ENCODE measurements around the gene RNASEH1. TPM values are rescaled to one million over a fixed set of nuclear protein-coding genes. Genes with fewer than 3 reads are reported as not detected.

The RNASEH1 gene
- total RNA-seq, 4 donors from 2014 or later, result 17.9 to 26.3 (median 23.8) TPM

DNA sequence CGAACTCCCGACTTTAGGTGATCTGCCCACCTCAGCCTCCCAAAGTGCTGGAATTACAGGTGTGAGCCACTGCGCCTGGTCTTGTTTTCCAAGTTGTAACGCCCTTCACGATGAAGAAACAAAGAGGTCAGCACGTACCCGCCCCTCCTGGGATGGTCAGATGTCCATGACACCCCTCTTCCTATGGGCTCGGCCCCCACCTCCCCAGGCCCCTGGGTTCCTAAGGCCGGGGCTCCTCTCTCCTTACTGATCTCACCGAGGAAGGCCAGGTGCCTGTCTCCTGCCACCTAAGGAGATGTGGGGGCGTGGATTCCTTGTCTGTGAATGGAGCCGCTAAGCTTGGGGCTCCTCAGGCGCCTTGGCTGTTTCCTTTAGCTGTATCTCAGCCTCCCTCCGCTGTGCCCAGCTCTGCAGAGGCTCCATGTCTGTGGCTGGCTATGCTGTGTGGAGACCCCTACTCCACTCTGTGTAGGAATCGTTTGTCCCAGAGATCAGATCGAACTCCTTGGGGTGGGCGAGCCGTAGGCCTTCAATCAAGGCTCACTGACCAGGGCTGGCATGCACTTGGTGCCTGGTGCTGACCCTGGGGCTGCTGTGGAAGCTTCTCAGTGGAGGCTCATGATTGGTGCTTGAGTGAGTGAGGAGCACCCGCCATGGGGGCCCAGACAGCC is 45.5 kb upstream of the RNASEH1 start:
- DNase-seq (ENCODE audit: low spot score) (no peak), ATAC-seq (ENCODE audit: low FRiP score) (no peak)
- TF ChIP-seq, protein P1, sequence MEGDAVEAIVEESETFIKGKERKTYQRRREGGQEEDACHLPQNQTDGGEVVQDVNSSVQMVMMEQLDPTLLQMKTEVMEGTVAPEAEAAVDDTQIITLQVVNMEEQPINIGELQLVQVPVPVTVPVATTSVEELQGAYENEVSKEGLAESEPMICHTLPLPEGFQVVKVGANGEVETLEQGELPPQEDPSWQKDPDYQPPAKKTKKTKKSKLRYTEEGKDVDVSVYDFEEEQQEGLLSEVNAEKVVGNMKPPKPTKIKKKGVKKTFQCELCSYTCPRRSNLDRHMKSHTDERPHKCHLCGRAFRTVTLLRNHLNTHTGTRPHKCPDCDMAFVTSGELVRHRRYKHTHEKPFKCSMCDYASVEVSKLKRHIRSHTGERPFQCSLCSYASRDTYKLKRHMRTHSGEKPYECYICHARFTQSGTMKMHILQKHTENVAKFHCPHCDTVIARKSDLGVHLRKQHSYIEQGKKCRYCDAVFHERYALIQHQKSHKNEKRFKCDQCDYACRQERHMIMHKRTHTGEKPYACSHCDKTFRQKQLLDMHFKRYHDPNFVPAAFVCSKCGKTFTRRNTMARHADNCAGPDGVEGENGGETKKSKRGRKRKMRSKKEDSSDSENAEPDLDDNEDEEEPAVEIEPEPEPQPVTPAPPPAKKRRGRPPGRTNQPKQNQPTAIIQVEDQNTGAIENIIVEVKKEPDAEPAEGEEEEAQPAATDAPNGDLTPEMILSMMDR (IDR thresholded peaks at IDR 0.05), result no peak

DNA sequence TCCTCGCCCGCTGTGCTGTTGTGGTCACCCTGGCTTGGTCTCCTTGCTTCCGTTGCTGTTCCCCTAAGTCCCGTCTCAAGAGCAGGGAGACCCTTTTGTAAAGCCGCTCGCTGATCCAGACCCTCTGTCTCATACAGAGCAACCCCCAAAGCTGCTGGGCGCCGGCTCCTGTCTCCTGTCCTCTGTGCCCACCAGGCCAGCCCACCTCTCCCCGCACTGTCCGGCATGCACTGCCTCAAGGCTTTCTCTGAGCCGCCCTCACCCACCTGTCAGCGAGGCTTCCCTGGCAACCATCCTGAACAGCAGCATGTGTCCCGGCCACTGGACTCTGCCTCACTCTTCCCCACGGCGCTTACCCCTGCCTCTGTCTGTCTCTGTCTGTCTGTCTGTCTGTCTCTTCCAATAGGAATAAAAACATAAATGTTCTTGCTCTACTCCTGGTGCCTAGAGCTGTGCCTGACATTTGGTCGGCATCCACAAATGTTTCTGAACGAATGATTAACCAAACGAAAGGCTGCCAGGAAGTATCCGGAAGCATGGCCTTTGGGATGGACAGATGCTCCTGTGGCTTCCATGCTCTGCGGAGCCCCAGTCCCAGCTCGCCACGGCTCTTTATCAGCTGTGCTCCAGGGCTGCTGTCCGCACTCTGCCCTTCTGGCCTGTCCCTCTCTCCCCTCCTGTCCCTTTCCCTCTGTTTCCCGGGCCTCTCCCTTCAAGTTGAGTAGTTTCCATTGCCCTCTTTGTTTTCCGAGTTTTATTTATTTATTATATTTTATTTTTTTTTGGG is 44.6 kb upstream of the RNASEH1 start:
- no peak for ATAC-seq (ENCODE audit: low FRiP score)
- TF ChIP-seq, protein P1 (IDR thresholded peaks at IDR 0.05), result no peak
- no peak for DNase-seq (ENCODE audit: low spot score)

DNA sequence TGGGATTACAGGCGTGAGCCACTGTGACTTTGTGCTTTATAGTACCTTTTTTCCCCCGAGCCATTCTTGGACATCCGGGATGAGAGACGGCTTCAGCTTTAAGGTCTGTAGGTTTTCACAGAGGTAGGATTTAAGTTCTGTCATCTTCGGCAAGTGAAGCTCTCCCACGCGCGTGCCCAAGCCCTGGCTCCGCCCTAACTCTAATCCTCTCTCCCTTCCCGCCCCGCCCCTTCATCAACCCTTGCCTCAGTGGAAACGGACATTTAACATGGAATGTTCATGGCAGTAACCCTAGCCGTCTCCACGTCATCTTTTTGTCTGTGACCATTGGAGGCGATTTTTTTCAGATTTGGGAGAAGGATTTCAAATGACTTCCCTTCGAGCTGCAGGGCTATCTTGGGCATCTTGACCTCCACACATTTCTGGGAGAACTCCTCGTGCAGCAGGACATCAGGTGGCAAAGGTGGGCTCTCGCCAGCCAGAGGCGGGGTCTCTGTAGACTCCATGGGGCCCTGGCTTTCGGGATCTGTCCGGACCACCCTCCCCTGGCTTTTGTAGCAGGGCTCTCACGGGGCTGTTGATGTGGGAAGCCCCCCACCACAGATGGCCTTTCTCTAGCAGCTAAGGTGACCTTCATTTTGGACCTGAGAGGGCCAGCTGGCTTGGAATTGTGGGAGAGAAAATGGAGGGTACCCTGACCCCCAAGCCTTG is 43.6 kb upstream of the RNASEH1 start:
- no peak for DNase-seq (ENCODE audit: low spot score)
- no peak for ATAC-seq (ENCODE audit: low FRiP score)
- TF ChIP-seq, protein P1 (IDR thresholded peaks at IDR 0.05), result no peak

DNA sequence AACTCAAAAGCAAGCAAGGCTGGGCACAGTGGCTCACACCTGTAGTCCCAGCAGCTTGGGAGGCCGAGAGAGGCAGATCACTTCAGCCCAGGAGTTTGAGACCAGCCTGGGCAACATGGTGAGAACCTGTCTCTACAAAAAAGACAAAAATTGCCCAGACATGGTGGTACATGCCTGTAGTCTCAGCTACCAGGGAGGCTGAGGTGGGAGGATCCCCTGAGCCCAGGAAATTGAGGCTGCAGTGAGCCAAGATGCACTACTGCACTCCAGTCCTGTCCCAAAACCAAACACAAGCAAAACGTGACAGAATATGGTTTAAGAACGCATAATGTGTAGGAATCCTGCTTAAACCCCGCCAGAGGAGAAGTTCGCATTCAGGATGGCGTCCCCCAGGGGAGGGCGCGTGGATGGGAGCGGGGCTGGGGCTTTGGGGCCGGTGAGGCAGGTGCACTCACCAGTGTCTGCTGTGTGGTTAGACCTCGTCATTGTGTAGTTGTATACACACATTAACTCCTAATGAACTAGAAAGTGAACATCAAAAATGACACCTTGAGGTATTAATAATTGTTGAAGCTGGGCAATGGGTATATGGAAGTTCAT is 42.2 kb upstream of the RNASEH1 start:
- ATAC-seq (ENCODE audit: low FRiP score) (no peak), DNase-seq (ENCODE audit: low spot score) (no peak)
- TF ChIP-seq, protein P1 (IDR thresholded peaks at IDR 0.05), result no peak

DNA sequence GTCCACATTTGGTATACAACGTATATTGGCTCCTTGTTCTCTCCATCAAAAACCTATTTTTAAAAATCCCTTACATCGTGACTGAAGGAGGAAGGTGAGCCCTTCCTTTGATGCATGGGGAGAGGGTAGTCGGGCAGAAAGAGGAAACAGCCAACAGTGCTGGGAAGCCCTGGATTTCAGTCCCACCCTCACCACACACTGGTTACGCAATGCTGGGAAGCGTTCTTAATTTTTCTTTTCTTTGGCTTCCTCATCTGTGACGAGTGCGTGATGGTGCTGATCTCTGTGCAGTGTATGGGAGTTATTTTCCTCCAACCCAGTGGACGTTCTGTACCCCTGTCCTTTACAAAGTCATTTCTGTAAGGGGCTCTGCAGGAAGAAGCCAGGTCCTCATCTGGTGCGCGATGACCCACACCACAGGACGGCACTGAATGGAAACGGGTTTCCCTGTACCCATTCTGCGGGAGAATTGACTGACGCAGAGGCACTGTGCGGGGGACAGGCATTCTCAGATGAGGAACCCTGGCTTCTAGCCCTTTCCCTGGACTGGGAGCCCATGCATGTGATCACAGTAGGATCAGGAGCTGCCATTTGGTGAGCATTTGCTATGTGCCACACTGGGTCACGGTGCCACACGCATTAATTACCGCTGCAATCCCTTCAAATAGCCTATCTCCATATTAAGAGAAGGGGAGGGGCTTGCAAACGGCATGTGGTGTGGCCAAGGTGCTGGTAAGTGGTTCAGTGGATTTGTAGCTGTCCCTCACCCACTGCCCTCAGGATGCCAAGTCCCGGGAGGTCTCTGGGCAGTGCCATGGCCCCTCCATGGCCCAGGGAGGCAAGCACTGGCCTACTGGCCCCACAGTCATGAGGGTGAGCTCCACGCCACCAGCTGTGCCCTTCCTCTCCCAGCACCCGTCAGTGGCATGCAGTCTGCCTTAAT is 41.0 kb upstream of the RNASEH1 start:
- DNase-seq (ENCODE audit: low spot score) (no peak), ATAC-seq (ENCODE audit: low FRiP score) (no peak)
- TF ChIP-seq, protein P1 (IDR thresholded peaks at IDR 0.05), result no peak
